ENCODE data around the gene ABTB1. TPM values are rescaled to one million over a fixed set of nuclear protein-coding genes. Genes with fewer than 3 reads are reported as not detected.

Gene ABTB1
- total RNA-seq, 1 donor from 2014 or later: 5.8 TPM

DNA sequence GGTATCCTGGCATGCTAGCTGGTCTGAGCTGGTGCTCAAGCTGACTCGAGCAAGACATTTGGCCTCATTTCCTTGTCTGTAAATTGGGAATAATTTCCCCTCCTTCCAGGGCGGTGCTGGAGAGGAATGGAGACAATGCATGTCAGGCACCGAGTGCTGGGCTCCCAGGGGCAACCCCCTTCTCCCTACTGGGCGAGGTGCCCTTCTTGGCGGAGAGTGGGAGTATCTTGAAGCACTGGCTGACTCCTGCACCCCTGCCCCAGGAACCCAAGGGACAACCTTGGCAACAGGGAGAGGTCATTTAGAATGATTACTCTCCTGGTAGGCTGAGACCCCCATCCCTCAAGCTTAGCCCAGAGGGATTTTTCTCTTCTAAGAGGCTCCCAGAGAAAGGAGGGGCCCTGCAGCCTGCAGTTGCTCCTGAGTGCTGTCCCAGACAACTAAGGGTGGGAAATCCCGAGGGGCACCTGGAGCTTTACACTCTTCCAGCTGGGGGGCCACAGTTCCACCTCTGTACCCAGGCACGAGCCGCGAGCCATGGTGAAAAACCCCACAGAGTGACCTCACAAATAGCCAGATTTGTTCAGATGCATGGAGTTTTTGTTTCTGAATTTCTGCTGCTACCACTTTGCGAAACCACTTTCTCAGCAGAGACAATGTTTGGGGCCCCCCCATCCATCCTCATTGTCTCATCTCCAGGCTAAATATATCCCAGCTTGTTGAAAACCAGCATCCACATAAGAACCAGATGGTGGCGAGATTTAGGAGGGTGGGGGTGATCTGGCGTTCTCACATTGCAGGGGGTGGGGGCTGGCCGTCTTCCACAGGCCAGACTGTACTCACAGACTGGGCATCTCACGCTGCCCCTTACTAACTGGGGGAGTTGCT, 44.8 kb downstream of the ABTB1 start:
- Histone ChIP-seq H3K36me3 (ENCODE audit: control insufficient read depth, insufficient read depth, low read length) (peaks cover 4% of the 10 kb centered on the region), H3K27me3 (ENCODE audit: control insufficient read depth, insufficient read depth, low read length) (no peaks in the 10 kb centered on the region), H3K4me3 (ENCODE audit: low read depth, low read length) (no peak overlapping the region)
- no peak for FAIRE-seq
- no peak for DNase-seq (ENCODE audit: low read depth)
- TF ChIP-seq, protein P1, sequence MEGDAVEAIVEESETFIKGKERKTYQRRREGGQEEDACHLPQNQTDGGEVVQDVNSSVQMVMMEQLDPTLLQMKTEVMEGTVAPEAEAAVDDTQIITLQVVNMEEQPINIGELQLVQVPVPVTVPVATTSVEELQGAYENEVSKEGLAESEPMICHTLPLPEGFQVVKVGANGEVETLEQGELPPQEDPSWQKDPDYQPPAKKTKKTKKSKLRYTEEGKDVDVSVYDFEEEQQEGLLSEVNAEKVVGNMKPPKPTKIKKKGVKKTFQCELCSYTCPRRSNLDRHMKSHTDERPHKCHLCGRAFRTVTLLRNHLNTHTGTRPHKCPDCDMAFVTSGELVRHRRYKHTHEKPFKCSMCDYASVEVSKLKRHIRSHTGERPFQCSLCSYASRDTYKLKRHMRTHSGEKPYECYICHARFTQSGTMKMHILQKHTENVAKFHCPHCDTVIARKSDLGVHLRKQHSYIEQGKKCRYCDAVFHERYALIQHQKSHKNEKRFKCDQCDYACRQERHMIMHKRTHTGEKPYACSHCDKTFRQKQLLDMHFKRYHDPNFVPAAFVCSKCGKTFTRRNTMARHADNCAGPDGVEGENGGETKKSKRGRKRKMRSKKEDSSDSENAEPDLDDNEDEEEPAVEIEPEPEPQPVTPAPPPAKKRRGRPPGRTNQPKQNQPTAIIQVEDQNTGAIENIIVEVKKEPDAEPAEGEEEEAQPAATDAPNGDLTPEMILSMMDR (IDR thresholded peaks at IDR 0.05; ENCODE audit: insufficient read depth, low read length, severe bottlenecking): no peak

DNA sequence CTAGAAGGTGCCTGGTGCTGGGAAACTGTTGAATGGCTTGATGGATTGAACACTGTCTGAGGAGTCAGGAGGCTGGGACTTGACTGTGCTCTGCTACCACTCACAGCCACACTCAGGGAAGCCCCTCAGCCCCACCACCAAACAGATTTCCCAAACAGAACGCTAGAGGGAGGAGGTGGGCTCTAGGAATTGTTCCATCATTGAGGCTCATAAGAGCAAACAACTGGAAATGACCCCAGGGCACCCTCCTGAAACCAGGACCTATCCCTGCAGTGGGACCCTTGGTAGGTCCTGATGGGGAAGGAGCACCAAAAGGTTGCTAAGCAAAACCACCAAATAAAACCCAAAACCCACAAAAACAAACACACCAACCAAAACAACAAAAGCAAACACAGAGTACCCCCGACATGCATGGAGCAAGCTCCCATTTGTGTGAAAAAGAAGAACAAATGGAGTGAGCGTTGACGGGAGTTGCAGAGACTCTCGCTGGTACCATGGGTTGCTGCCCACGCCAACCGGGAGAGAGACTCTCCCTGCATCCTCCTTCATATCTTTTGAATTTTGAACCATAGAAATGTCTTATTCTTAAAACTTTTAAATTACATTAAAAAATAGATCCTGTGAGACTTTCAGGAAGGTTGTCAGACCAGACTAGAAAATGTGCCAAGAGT, 45.6 kb downstream of the ABTB1 start:
- no peaks in the 10 kb centered on the region for H3K27me3 ChIP-seq (ENCODE audit: control insufficient read depth, insufficient read depth, low read length)
- TF ChIP-seq, protein P1 (IDR thresholded peaks at IDR 0.05; ENCODE audit: insufficient read depth, low read length, severe bottlenecking): no peak
- H3K4me3 ChIP-seq (ENCODE audit: low read depth, low read length): no peak overlapping the region
- peaks cover 4% of the 10 kb centered on the region for H3K36me3 ChIP-seq (ENCODE audit: control insufficient read depth, insufficient read depth, low read length)
- no peak for FAIRE-seq
- no peak for DNase-seq (ENCODE audit: low read depth)

DNA sequence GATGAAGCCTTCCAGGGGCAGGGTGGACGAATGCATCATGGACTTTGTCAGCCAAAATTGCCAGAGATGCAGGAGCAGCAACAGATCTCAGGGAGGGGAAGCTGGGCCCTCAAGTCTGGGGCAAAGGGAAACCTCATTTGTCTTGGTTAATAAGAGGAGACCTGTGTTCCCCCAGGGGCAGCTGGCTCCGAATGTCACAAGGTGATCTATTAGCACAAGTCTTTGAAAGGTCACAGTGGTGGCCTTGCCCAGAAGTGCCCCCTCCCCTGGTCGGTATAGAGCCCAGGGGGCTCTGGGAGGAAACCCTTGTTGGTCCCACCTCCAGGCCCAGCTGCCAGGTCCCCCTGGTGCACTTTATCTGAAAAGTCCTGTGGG, 46.2 kb downstream of the ABTB1 start:
- Histone ChIP-seq H3K36me3 (ENCODE audit: control insufficient read depth, insufficient read depth, low read length) (peaks cover 3% of the 10 kb centered on the region), H3K27me3 (ENCODE audit: control insufficient read depth, insufficient read depth, low read length) (no peaks in the 10 kb centered on the region), H3K4me3 (ENCODE audit: low read depth, low read length) (no peak overlapping the region)
- TF ChIP-seq, protein P1 (IDR thresholded peaks at IDR 0.05; ENCODE audit: insufficient read depth, low read length, severe bottlenecking): no peak
- FAIRE-seq (no peak), DNase-seq (ENCODE audit: low read depth) (no peak)

DNA sequence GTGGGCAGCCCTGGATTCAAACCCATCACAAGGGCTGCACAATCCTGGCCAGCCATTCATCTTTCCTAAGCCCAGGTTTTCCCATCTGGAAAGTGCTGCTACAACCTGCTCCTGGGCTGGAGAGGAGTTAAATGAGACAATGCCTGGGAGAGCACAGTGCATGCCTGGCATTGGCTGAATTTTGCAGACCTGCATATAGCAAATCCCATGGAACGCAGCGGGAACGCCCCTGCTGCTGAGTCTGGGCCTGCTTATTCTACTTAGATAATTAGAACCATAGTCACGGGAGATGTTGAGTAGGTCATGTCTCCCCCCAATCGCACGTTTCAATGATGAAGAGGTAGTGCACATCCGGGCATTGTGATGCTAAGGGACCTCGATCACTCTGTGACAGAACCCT, 46.6 kb downstream of the ABTB1 start:
- no peak for FAIRE-seq
- Histone ChIP-seq H3K36me3 (ENCODE audit: control insufficient read depth, insufficient read depth, low read length) (peaks cover 3% of the 10 kb centered on the region), H3K4me3 (ENCODE audit: low read depth, low read length) (no peak overlapping the region), H3K27me3 (ENCODE audit: control insufficient read depth, insufficient read depth, low read length) (no peaks in the 10 kb centered on the region)
- TF ChIP-seq, protein P1 (IDR thresholded peaks at IDR 0.05; ENCODE audit: insufficient read depth, low read length, severe bottlenecking): no peak
- DNase-seq (ENCODE audit: low read depth): no peak

DNA sequence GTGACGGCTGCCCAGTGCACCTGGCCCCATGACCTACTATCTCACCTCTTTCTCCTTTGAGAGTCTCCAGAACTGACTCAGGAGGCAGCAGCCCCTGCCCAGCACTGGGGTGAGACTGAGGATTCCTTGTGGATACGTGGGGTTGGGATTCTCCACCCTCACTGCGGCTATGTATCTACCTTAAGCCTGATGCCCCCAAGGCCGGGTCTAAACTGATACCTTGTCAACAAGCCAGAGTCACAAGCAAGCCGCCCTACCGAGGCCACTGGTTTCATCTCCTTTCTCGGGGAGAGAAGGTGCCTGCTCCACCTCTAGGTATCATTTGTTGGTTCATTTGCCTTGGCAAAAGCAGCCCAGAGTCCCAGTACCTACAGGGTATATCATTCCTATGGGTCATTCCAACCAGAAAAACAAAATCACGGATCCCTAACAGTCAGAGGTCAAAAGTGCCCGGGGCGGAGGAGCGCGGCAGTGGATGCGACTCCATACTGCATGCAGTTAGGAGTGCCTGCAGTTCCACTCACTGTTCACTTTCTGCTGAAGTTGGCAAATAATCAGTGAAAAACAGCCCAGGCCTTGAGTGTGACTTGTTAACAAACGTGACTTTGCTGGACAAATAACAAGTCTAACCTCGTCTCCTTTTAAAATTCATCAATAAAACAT, 47.5 kb downstream of the ABTB1 start:
- FAIRE-seq (no peak), DNase-seq (ENCODE audit: low read depth) (no peak)
- H3K4me3 ChIP-seq (ENCODE audit: low read depth, low read length): no peak overlapping the region
- H3K27me3 ChIP-seq (ENCODE audit: control insufficient read depth, insufficient read depth, low read length): no peaks in the 10 kb centered on the region
- peaks cover 3% of the 10 kb centered on the region for H3K36me3 ChIP-seq (ENCODE audit: control insufficient read depth, insufficient read depth, low read length)
- TF ChIP-seq, protein P1 (IDR thresholded peaks at IDR 0.05; ENCODE audit: insufficient read depth, low read length, severe bottlenecking): no peak
